K562 (cell line): ENCODE measurements around the gene ARHGEF40.

Source experiments
- ATF2 ChIP-seq: sonication (generic); formaldehyde crosslinking; IDR thresholded peaks from 2 replicates; pipeline ENCODE4 v1.8.1; 2022; ENCODE audit warnings: missing genetic modification reagents
- CREB5 ChIP-seq: fragments of 250-450 bp; sonication (Bioruptor Pico); IDR thresholded peaks from 2 replicates; pipeline ENCODE4 v1.5.0; 2020; ENCODE audit warnings: mild to moderate bottlenecking
- CTCF ChIP-seq, 3 experiments: IDR thresholded peaks in 2 of 3; conservative IDR thresholded peaks in 1 of 3; 2 replicates each; pipeline ENCODE4 v1.5.1; 2011 to 2012; ENCODE audit warnings: low read length in 3 of 3, mild to moderate bottlenecking in 3 of 3, control low read depth in 2 of 3, improper control_type of control experiment in 1 of 3, inconsistent platforms in 1 of 3, low read depth in 1 of 3, mixed read lengths in 1 of 3, moderate library complexity in 1 of 3; ENCODE audit not compliant: insufficient read depth in 2 of 3
- ETV6 ChIP-seq, 3 experiments: fragments of 150-350 bp in 1 of 3; sonication (generic) in 1 of 3; formaldehyde crosslinking in 1 of 3; IDR thresholded peaks; 2 replicates each; pipeline versions ENCODE4 v1.6.1 to v1.8.0; 2014 to 2022; ENCODE audit warnings: borderline replicate concordance in 2 of 3, low read depth in 2 of 3, antibody characterized with exemption in 1 of 3, low read length in 1 of 3, mild to moderate bottlenecking in 1 of 3, missing genetic modification reagents in 1 of 3
- KDM5B ChIP-seq: fragments of 200-600 bp; sonication (generic); IDR thresholded peaks from 2 replicates; pipeline ENCODE4 v1.6.1; 2012; ENCODE audit warnings: low read depth, mild to moderate bottlenecking, moderate library complexity, low read length, control low read depth, inconsistent platforms; ENCODE audit not compliant: insufficient replicate concordance
- REST ChIP-seq, 2 experiments: fragments of 450-650 bp; formaldehyde crosslinking in 1 of 2; IDR thresholded peaks; 2 replicates each; pipeline versions ENCODE4 v1.4.0 to v1.6.1; 2014 to 2020; ENCODE audit warnings: mild to moderate bottlenecking in 2 of 2, borderline replicate concordance in 1 of 2, low read depth in 1 of 2
- SMARCC2 ChIP-seq: fragments of 450-650 bp; IDR thresholded peaks from 2 replicates; pipeline ENCODE4 v1.6.1; 2017; ENCODE audit warnings: antibody characterized with exemption, moderate library complexity, mild to moderate bottlenecking, low read depth
- TAF1 ChIP-seq: IDR thresholded peaks from 2 replicates; pipeline ENCODE4 v1.6.1; 2011; ENCODE audit warnings: mild to moderate bottlenecking, low read length, moderate library complexity; ENCODE audit not compliant: insufficient read depth, control insufficient read depth, severe bottlenecking; ENCODE audit errors: extremely low read depth
- YY1 ChIP-seq, 3 experiments: IDR thresholded peaks; 2 replicates each; pipeline ENCODE4 v1.6.1; 2011; ENCODE audit warnings: low read length in 2 of 3, mild to moderate bottlenecking in 2 of 3, moderate library complexity in 2 of 3, borderline replicate concordance in 1 of 3, control low read depth in 1 of 3, low read depth in 1 of 3; ENCODE audit not compliant: insufficient read depth in 3 of 3, insufficient replicate concordance in 2 of 3, control insufficient read depth in 1 of 3, insufficient read length in 1 of 3; ENCODE audit errors: extremely low read depth in 1 of 3
- ZNF354B ChIP-seq: fragments of 250-450 bp; sonication (Bioruptor Pico); IDR thresholded peaks from 2 replicates; pipeline ENCODE4 v1.4.0; 2020

GRCh38 chr14:21025371-21026273 is 44.5 kb upstream of the ARHGEF40 start:
- no peak for TF ChIP-seq KDM5B
- TF ChIP-seq CREB5: no peak
- no peak for TF ChIP-seq REST (IDR thresholded peaks at IDR 0.05; ENCODE audit: borderline replicate concordance)
- no peak for TF ChIP-seq REST (CRISPR knock-in tag; IDR thresholded peaks at IDR 0.05; ENCODE audit: low read depth)
- no peak for TF ChIP-seq SMARCC2
- TF ChIP-seq CTCF (IDR thresholded peaks at IDR 0.05 in 2 of 3, conservative IDR thresholded peaks at IDR 0.05 in 1 of 3; ENCODE audit: insufficient read depth in 2 of 3, low read depth in 1 of 3, low read length in 3 of 3): no peak
- no peak for TF ChIP-seq YY1 (IDR thresholded peaks at IDR 0.05; ENCODE audit: borderline replicate concordance in 1 of 3, control insufficient read depth in 1 of 3, extremely low read depth in 1 of 3, insufficient read depth in 3 of 3, insufficient read length in 1 of 3, insufficient replicate concordance in 2 of 3, low read depth in 1 of 3, low read length in 2 of 3)
- TF ChIP-seq TAF1: no peak
- no peak for TF ChIP-seq ETV6 (IDR thresholded peaks at IDR 0.05; ENCODE audit: borderline replicate concordance in 1 of 2, low read depth in 2 of 2, low read length in 1 of 2)
- TF ChIP-seq ETV6 (CRISPR knock-in tag; IDR thresholded peaks at IDR 0.05; ENCODE audit: borderline replicate concordance): no peak
- TF ChIP-seq ATF2 (CRISPR knock-in tag): no peak
- TF ChIP-seq ZNF354B (CRISPR knock-in tag): no peak
